ENCODE data around the gene CDCP1.

DNA sequence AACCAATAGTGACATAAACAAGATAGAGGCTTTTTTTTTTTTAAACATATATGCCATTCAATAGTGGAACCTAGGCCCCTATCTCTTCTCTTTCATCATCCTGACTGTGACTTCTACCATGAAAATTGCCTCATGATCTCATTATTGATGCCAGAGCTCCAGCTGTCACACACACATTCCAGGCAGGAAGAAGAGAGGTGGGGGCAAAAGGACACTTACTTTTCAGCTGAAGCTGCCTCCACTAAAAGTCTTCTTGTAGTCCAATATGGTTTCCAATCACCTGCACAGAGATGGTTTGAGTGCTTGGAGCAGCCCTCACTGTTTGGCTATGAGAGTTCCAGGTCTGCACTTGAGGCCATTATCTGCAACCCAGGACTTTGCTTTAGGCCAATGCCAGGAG is 75.1 kb downstream of the CDCP1 start:
- TF ChIP-seq, protein P1, sequence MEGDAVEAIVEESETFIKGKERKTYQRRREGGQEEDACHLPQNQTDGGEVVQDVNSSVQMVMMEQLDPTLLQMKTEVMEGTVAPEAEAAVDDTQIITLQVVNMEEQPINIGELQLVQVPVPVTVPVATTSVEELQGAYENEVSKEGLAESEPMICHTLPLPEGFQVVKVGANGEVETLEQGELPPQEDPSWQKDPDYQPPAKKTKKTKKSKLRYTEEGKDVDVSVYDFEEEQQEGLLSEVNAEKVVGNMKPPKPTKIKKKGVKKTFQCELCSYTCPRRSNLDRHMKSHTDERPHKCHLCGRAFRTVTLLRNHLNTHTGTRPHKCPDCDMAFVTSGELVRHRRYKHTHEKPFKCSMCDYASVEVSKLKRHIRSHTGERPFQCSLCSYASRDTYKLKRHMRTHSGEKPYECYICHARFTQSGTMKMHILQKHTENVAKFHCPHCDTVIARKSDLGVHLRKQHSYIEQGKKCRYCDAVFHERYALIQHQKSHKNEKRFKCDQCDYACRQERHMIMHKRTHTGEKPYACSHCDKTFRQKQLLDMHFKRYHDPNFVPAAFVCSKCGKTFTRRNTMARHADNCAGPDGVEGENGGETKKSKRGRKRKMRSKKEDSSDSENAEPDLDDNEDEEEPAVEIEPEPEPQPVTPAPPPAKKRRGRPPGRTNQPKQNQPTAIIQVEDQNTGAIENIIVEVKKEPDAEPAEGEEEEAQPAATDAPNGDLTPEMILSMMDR (IDR thresholded peaks at IDR 0.05): no peak
- no peak for TF ChIP-seq POLR2A (IDR thresholded peaks at IDR 0.05)
